HS-5 (cell line): ENCODE data around the gene ACKR2.

Experiments used
- DNase-seq: peaks from one replicate; pipeline ENCODE4 v3.0.0-alpha.2; 2012; ENCODE audit warnings: low read depth

The ACKR2 gene

GRCh38 chr3:42887084-42887483, 77.8 kb downstream of the ACKR2 start:
- no peak for DNase-seq

- DNase-seq: no peak
Measured at GRCh38 chr3:42891042-42891441, 81.8 kb downstream of the ACKR2 start.

- DNase-seq: no peak
Measured at GRCh38 chr3:42892169-42892568, 82.9 kb downstream of the ACKR2 start.

GRCh38 chr3:42892807-42893206, 83.6 kb downstream of the ACKR2 start:
- DNase-seq: no peak

- no peak for DNase-seq
Measured at GRCh38 chr3:42894698-42895579, 85.7 kb downstream of the ACKR2 start.

GRCh38 chr3:42895580-42895868, 86.3 kb downstream of the ACKR2 start:
- DNase-seq: no peak

- no peak for DNase-seq
Measured at GRCh38 chr3:42898896-42899675, 89.8 kb downstream of the ACKR2 start.

GRCh38 chr3:42900226-42901072, 91.2 kb downstream of the ACKR2 start:
- no peak for DNase-seq

- no peak for DNase-seq
Measured at GRCh38 chr3:42901073-42901415, 91.8 kb downstream of the ACKR2 start.

GRCh38 chr3:42902257-42902656, 93.0 kb downstream of the ACKR2 start:
- no peak for DNase-seq

GRCh38 chr3:42904076-42904475, 94.8 kb downstream of the ACKR2 start:
- DNase-seq: no peak

- DNase-seq: no peak
Measured at GRCh38 chr3:42905740-42906069, 96.5 kb downstream of the ACKR2 start.

GRCh38 chr3:42906070-42906847, 97.0 kb downstream of the ACKR2 start, which contains the start of gene ZNF662:
Gene ZNF662, plus strand, starts transcription at chr3:42906142. Its CDS starts 1,973 bp downstream, at chr3:42908115.
- no peak for DNase-seq

GRCh38 chr3:42906848-42907183, 97.6 kb downstream of the ACKR2 start:
- no peak for DNase-seq

GRCh38 chr3:42908675-42909074, 99.4 kb downstream of the ACKR2 start:
- DNase-seq: no peak

GRCh38 chr3:42911551-42911950, 102.3 kb downstream of the ACKR2 start:
- no peak for DNase-seq

- DNase-seq: no peak
Measured at GRCh38 chr3:42914771-42915515, 105.7 kb downstream of the ACKR2 start.
